Subcutaneous adipose tissue (tissue), 4 donors: ENCODE measurements around the gene ATP1B1. TPM values are rescaled to one million over a fixed set of nuclear protein-coding genes. Genes with fewer than 3 reads are reported as not detected.

Experiments used
- total RNA-seq, 4 donors: library from RNA; depleted of rRNA; stranded (reverse); fragments of >200 nt; gene quantifications; one replicate each; pipeline ENCODE4 v1.1.0, GENCODE V29; 2016
- TF ChIP-seq, protein P1 (sequence below): fragments of 450-650 bp; IDR thresholded peaks from one replicate; pipeline ENCODE4 v1.5.1; 2016; ENCODE audit warnings: low read depth, mild to moderate bottlenecking, control low read depth, antibody characterized with exemption, moderate library complexity

The ATP1B1 gene
- total RNA-seq, 4 donors from 2014 or later: 12.2 to 77.9 (median 14.7) TPM

DNA sequence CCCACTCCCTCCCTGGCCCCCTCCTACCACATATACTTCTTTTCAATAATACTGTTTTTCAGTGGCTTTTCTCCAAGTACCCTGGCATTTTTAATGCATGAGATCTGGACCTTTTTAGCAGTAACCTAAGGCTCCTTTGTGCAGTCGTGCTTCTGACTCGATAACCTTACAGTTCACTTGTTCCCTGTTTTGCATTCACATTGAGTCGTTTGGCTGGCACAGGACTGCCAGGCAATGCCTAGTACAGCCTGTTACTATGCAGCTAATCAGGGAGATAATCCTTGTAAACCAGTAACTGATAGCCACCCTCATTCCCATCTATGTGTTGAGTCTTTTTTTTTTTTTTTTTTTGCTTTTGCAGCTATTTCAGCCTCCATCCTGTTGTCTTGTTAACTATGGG, 3.7 kb downstream of the ATP1B1 start:
- TF ChIP-seq, protein P1, sequence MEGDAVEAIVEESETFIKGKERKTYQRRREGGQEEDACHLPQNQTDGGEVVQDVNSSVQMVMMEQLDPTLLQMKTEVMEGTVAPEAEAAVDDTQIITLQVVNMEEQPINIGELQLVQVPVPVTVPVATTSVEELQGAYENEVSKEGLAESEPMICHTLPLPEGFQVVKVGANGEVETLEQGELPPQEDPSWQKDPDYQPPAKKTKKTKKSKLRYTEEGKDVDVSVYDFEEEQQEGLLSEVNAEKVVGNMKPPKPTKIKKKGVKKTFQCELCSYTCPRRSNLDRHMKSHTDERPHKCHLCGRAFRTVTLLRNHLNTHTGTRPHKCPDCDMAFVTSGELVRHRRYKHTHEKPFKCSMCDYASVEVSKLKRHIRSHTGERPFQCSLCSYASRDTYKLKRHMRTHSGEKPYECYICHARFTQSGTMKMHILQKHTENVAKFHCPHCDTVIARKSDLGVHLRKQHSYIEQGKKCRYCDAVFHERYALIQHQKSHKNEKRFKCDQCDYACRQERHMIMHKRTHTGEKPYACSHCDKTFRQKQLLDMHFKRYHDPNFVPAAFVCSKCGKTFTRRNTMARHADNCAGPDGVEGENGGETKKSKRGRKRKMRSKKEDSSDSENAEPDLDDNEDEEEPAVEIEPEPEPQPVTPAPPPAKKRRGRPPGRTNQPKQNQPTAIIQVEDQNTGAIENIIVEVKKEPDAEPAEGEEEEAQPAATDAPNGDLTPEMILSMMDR: no peak

DNA sequence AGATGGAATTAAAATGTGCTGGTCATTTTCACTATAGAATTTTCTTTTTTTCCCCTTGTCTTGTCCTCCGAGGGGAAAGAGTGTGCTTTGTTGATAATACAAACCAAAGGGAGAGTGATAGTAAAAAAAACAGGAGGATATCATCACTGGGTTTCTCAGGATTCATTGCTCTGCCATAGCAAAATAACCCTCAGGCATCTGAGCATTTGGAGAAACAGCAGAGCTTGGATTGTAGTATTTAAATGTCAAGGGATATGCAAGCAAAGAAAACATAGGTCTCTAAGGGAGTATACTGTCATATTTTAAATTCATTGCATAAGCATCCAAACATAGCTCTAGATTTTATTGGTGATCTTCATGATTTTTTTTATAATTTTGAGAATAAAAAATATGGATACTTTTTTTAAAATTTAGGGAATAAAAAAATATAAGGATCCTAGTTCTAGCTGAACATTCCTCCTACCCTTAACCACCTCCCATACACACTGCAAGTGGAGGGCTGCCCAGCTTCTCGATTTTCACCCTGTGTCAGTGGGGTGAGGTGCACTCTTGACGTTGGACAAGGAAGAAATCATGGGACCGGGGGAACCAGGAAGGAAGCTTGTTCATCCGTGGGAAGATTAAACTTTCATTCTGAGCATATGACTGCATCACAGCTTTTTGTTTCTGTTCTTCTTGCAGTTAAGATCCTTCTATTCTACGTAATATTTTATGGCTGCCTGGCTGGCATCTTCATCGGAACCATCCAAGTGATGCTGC, 4.4 kb downstream of the ATP1B1 start:
- TF ChIP-seq, protein P1: no peak

DNA sequence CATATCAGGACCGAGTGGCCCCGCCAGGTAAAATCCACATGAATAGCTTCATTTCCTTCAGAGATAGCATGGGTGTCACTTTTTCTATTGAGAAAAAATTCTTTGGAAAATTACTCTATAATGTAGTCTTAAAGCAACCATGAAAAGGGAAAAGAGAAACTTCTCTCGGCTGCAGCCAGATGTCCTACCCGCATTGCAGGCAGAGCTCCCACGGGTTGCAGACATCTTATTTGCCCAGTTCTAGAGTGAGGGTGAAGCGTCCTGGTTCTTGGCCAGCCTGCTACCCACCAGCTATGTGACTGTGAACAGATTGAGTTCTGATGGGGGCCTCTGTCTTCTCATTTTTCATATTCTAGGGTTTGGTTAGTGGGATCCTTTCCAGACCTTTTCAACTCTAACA, 5.0 kb downstream of the ATP1B1 start:
- TF ChIP-seq, protein P1: no peak

DNA sequence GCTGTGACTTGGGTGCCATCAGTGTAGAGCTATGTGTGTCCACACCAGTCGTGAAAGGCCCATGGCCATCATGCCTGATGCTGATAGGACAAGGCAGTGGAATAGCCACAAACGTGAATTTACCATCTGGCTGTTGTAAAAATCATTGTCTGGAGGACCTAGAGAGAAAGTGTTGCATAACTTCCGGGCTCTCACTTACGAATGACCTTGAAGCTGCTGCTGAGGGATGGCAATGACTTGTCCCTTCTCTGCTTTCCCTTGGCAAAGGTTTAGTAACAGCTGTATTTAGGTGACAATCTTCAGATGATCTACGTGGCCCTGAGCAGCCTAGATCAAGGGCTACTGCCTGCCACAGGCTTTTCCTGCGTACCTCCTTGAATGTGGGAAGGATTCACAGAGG, 5.8 kb downstream of the ATP1B1 start:
- TF ChIP-seq, protein P1: no peak

DNA sequence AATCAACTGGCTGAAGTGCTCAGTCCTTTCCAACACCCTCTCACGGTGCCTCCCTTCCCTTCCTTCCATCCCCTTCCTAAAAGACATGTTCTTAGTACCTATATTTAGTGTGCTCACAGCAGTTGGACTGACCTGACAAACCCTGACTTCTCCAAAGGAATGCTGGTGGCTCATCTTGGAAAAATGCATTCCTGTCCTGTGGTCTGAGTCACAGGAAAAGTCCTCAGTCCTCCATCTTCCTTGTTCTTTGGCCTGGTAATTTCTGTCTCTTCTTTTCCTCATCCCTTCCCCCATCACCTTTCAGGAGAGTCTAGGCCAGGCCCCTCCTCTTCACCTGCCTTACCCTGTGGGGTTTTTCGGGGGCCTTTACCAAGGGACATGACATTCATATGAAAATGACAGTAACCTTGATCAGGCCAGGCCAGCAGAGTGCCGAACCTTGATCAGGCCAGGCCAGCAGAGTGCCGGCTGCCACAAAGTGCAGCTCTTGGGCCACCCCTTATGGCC, 7.2 kb downstream of the ATP1B1 start:
- TF ChIP-seq, protein P1: no peak

DNA sequence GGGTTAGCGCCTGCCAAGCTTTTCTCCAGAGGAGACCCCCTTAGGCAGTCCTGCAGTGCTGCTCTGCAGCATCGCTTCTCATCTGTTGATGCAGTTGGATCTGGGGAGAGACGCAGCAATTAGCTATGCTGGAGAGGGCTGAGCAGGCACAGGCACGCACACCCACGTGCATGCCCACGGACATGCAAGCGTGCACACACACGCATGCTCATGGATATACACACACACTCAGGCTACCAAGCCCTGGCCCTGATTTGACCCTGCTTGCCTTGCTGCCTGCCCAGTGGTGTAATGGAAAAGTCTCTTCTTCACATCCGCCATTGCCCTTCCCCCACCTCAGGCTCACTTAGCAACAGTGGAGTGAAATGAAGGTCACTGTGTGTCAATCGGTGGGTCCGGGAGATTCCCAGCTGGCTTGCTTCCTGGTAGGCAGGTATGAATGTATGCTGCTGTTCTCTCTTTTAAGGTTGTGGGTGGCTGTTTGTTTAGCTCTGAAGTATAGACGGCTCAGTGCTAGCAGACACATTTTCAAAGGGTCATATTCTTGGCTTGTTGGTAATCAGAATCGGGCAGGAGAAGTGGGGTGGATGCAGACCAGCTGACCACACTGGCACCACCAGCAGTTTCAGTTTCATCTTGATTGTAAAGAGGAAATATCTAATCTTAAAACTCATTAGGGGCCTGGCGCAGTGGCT, 9.5 kb downstream of the ATP1B1 start:
- TF ChIP-seq, protein P1: no peak

DNA sequence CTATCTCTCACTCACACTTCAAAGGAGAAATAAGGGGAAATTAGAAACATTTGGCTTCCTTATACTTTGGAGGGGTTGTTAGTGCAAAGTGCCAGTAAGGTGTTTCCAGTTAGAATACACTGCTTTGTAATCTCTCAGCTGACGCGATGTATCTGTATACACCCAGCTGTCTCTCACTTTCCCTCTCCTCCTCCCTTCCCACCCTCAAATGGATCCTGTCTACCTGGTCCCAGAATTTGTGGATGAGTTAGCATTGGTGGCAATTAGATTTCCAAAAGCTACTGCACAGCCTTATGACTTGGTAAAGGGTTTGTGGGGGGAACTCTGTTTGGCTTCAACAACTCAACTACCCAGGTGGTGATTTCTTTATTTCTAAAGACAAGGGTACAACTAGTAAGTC, 10.5 kb downstream of the ATP1B1 start:
- TF ChIP-seq, protein P1: no peak
